GM23248 (cell line): ENCODE data around the gene PTPN2. TPM values are rescaled to one million over a fixed set of nuclear protein-coding genes. Genes with fewer than 3 reads are reported as not detected.

Experiments used
- DNase-seq: peaks from one replicate; pipeline ENCODE4 v3.0.0-alpha.2; 2015
- H2AFZ ChIP-seq: fragments of 200-600 bp; sonication (generic); 2 replicates; pipeline ENCODE4 v1.6.1; 2016; ENCODE audit warnings: antibody characterized with exemption
- H3F3A ChIP-seq: fragments of 200-600 bp; sonication (generic); 2 replicates; pipeline ENCODE4 v1.6.1; 2016; ENCODE audit warnings: mild to moderate bottlenecking, antibody characterized with exemption, mixed run types; ENCODE audit not compliant: insufficient read depth
- H3K27ac ChIP-seq: fragments of 200-600 bp; sonication (generic); 2 replicates; pipeline ENCODE4 v1.5.1; 2016; ENCODE audit warnings: mild to moderate bottlenecking
- H3K27me3 ChIP-seq: fragments of 200-600 bp; sonication (generic); replicated peaks from 2 replicates; pipeline ENCODE4 v1.6.1; 2016; ENCODE audit warnings: mild to moderate bottlenecking; ENCODE audit not compliant: insufficient read depth
- H3K36me3 ChIP-seq: fragments of 200-600 bp; sonication (generic); 2 replicates; pipeline ENCODE4 v1.6.1; 2016; ENCODE audit warnings: low read depth, mild to moderate bottlenecking
- H3K4me1 ChIP-seq: fragments of 200-600 bp; sonication (generic); 2 replicates; pipeline ENCODE4 v1.6.1; 2016; ENCODE audit warnings: mild to moderate bottlenecking; ENCODE audit not compliant: insufficient read depth
- H3K4me2 ChIP-seq: fragments of 200-600 bp; sonication (generic); one replicate; pipeline ENCODE4 v1.6.1; 2016; ENCODE audit warnings: mild to moderate bottlenecking; ENCODE audit not compliant: unreplicated experiment
- H3K4me3 ChIP-seq: fragments of 200-600 bp; sonication (generic); 2 replicates; pipeline ENCODE4 v1.5.1; 2016; ENCODE audit warnings: mild to moderate bottlenecking
- H3K79me2 ChIP-seq: fragments of 200-600 bp; sonication (generic); 2 replicates; pipeline ENCODE4 v1.6.1; 2016; ENCODE audit warnings: mild to moderate bottlenecking; ENCODE audit not compliant: insufficient read depth
- H3K9ac ChIP-seq: fragments of 200-600 bp; sonication (generic); 2 replicates; pipeline ENCODE4 v1.6.1; 2016; ENCODE audit warnings: mild to moderate bottlenecking
- H3K9me2 ChIP-seq: fragments of 200-600 bp; sonication (generic); 2 replicates; pipeline ENCODE4 v1.6.1; 2016; ENCODE audit warnings: mixed run types, mild to moderate bottlenecking, moderate library complexity; ENCODE audit not compliant: insufficient read depth
- H3K9me3 ChIP-seq: fragments of 200-600 bp; sonication (generic); one replicate; pipeline ENCODE4 v1.6.1; 2017; ENCODE audit warnings: low read depth
- H4K20me1 ChIP-seq: fragments of 200-600 bp; sonication (generic); 2 replicates; pipeline ENCODE4 v1.6.0; 2016; ENCODE audit not compliant: insufficient read depth
- EZH2 ChIP-seq: fragments of 200-600 bp; sonication (generic); IDR thresholded peaks from 2 replicates; pipeline ENCODE4 v1.6.1; 2018; ENCODE audit warnings: antibody characterized with exemption, mild to moderate bottlenecking; ENCODE audit not compliant: insufficient read depth, poor library complexity, severe bottlenecking
- EZH2phosphoT487 ChIP-seq: fragments of 200-600 bp; sonication (generic); IDR thresholded peaks from 2 replicates; pipeline ENCODE4 v1.6.1; 2018; ENCODE audit warnings: antibody characterized with exemption, moderate library complexity, mild to moderate bottlenecking, low read depth; ENCODE audit not compliant: insufficient read depth
- WGBS, 2 experiments: methylation state at CpG; one replicate each; pipeline ENCODE4 v1.1.6; 2015 to 2017; ENCODE audit warnings: low lambda C conversion rate in 2 of 2, low coverage in 1 of 2; ENCODE audit errors: missing lambda C conversion rate in 2 of 2; 5-methylcytosine and 5-hydroxymethylcytosine counted together
- in situ Hi-C: fragments of 300-500 bp; cut with MboI; formaldehyde crosslinking; loops from 2 replicates; pipeline ENCODE4 v1.15.0; 2020
- polyA plus RNA-seq: library from polyadenylated mRNA; unstranded; fragments of >200 nt; fragmentation: Nextera tagmentation; extraction: Ambion mirVana; gene quantifications from 2 replicates; pipeline ENCODE4 v1.2.1, GENCODE V29; 2016
- total RNA-seq: library from RNA; depleted of rRNA; stranded (reverse); fragments of >200 nt; shearing (Covaris generic); gene quantifications from 2 replicates; pipeline ENCODE4 v1.2.3, GENCODE V29; 2014; rRNA removed

The PTPN2 gene
- total RNA-seq (18.4 and 36.9 TPM in 2 replicates), polyA plus RNA-seq (30.5 and 30.6 TPM in 2 replicates)

- in situ Hi-C loops: no loop called here
Measured at GRCh38 chr18:12883684-12884405, at the start of gene PTPN2. TSS of gene PTPN2 (minus strand) at chr18:12884237. CDS start at chr18:12884141, 96 bp downstream.

GRCh38 chr18:12933327-12933726 lies 49.3 kb upstream of the PTPN2 start:
- Histone ChIP-seq H3K9me3 (no peaks in the 10 kb centered on the region), H3K36me3 (no peaks in the 10 kb centered on the region), H3K9ac (no peak overlapping the region), H3K4me3 (no peak overlapping the region), H3K27ac (no peak overlapping the region), H3K79me2 (no peaks in the 10 kb centered on the region), H3K4me2 (no peak overlapping the region), H3K4me1 (peaks cover 4% of the 10 kb centered on the region; the same call in 1 of the 2 replicates), H2AFZ (no peak overlapping the region), H3K9me2 (no peaks in the 10 kb centered on the region; the same call in 1 of the 2 replicates), H3K27me3 (no peaks in the 10 kb centered on the region), H3F3A (no peaks in the 10 kb centered on the region), H4K20me1 (no peaks in the 10 kb centered on the region)
- in situ Hi-C loops: loop anchor here (5.0 to 25.0 kb wide), 2 partner anchors 201 to 546 kb away; partner anchors contain the start of gene AFG3L2
- DNase-seq: no peak
- TF ChIP-seq EZH2 (no peak), EZH2phosphoT487 (no peak)

More at GRCh38 chr18:12883684-12884405, at the start of gene PTPN2:
- peak within 1 kb of the TSS; percentile 96 for H3K27ac ChIP-seq
- peak within 1 kb of the TSS; percentile 88 for H2AFZ ChIP-seq
- no peak for TF ChIP-seq EZH2
- TF ChIP-seq EZH2phosphoT487: no peak
- peaks cover 15% of the 10 kb centered on the region for H3K4me1 ChIP-seq
- no peaks in the 10 kb centered on the region for H3K9me2 ChIP-seq
- H3K9me3 ChIP-seq: no peaks in the 10 kb centered on the region
- no peaks in the 10 kb centered on the region for H3K27me3 ChIP-seq
- peak within 1 kb of the TSS; percentile 99 for H3K4me2 ChIP-seq
- peaks cover 68% of the 10 kb centered on the region for H3K79me2 ChIP-seq
- H3K36me3 ChIP-seq: no peaks in the 10 kb centered on the region
- H3K9ac ChIP-seq: peak within 1 kb of the TSS; percentile 95
- WGBS, 2 experiments: 0 to 1% methylated on average over 47 to 82 of the region's 97 CpGs
- 0 out of 2 replicates have a peak, but pooled peaks cover 6% of the 10 kb centered on the region for H4K20me1 ChIP-seq
- peak; percentile 96 for DNase-seq
- H3F3A ChIP-seq: peaks cover 12% of the 10 kb centered on the region; the same call in 1 of the 2 replicates
- peak within 1 kb of the TSS; percentile 98 for H3K4me3 ChIP-seq

- Histone ChIP-seq H3K4me1 (peaks cover 4% of the 10 kb centered on the region; the same call in 1 of the 2 replicates), H3K79me2 (no peaks in the 10 kb centered on the region), H4K20me1 (no peaks in the 10 kb centered on the region), H3K9ac (no peak overlapping the region), H3K27me3 (no peaks in the 10 kb centered on the region), H3K9me2 (no peaks in the 10 kb centered on the region; the same call in 1 of the 2 replicates), H3K4me2 (no peak overlapping the region), H2AFZ (no peak overlapping the region), H3K27ac (no peak overlapping the region), H3K4me3 (no peak overlapping the region), H3F3A (no peaks in the 10 kb centered on the region), H3K36me3 (no peaks in the 10 kb centered on the region), H3K9me3 (no peaks in the 10 kb centered on the region)
- TF ChIP-seq EZH2phosphoT487: no peak
- TF ChIP-seq EZH2: no peak
- no peak for DNase-seq
- in situ Hi-C loops: loop anchor here (5.0 to 25.0 kb wide), 2 partner anchors 199 to 544 kb away; partner anchors contain the start of gene AFG3L2
- WGBS, 2 experiments: 91 to 94% methylated on average over 3 of the region's 3 CpGs
Measured at GRCh38 chr18:12930908-12931307, 46.9 kb upstream of the PTPN2 start.

DNA sequence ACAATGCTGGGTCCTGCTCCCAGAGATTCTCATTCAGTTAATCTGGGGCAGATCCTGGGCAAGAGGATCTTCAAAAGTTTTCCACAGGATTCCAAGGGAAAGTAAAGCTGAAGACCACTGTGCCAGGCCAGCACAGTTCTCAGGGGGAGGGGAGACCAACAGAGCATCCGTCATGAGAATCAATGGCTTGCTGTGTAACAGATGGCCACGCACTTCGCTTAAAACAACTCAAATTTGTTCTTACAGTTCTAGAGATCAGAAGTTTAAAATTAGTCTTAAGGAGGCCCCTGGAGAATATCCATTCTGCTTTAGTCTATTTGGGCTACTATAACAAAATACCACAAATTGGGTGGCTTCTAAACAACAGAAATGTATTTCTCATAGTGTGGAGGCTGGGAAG lies 46.3 kb upstream of the PTPN2 start:
- H3K27me3 ChIP-seq: no peaks in the 10 kb centered on the region
- H2AFZ ChIP-seq: no peak overlapping the region
- no peaks in the 10 kb centered on the region for H3K79me2 ChIP-seq
- no peak overlapping the region for H3K4me3 ChIP-seq
- H4K20me1 ChIP-seq: no peaks in the 10 kb centered on the region
- H3K27ac ChIP-seq: no peak overlapping the region
- no peak overlapping the region for H3K9ac ChIP-seq
- peaks cover 4% of the 10 kb centered on the region; the same call in 1 of the 2 replicates for H3K4me1 ChIP-seq
- H3K9me3 ChIP-seq: no peaks in the 10 kb centered on the region
- no peaks in the 10 kb centered on the region for H3K36me3 ChIP-seq
- H3K4me2 ChIP-seq: no peak overlapping the region
- WGBS, 2 experiments: 78 to 84% methylated on average over 3 of the region's 3 CpGs
- no peaks in the 10 kb centered on the region; the same call in 1 of the 2 replicates for H3K9me2 ChIP-seq
- no peak for TF ChIP-seq EZH2phosphoT487
- no peak for TF ChIP-seq EZH2
- H3F3A ChIP-seq: no peaks in the 10 kb centered on the region
- in situ Hi-C loops: loop anchor here (5.0 to 25.0 kb wide), 2 partner anchors 198 to 543 kb away; partner anchors contain the start of gene AFG3L2
- DNase-seq: no peak
